BLaER1 (cell line): Measurements from ENCODE around the gene LUZP1.
A peak's percentile ranks its signal among the peaks of the same experiment; 100 is the strongest.

Experiments used
- H3K27ac ChIP-seq: shearing (Covaris generic); formaldehyde crosslinking; 2 replicates; pipeline ENCODE4 v1.8.1; 2022
- H3K27me3 ChIP-seq: shearing (Covaris generic); formaldehyde crosslinking; 2 replicates; pipeline ENCODE4 v1.8.1; 2022
- H3K36me3 ChIP-seq: shearing (Covaris generic); formaldehyde crosslinking; 2 replicates; pipeline ENCODE4 v1.8.1; 2022
- H3K4me1 ChIP-seq: shearing (Covaris generic); formaldehyde crosslinking; 2 replicates; pipeline ENCODE4 v1.8.1; 2022
- H3K4me2 ChIP-seq: shearing (Covaris generic); formaldehyde crosslinking; 2 replicates; pipeline ENCODE4 v1.8.1; 2022
- H3K4me3 ChIP-seq: shearing (Covaris generic); formaldehyde crosslinking; 2 replicates; pipeline ENCODE4 v1.8.1; 2022
- H3K9ac ChIP-seq: shearing (Covaris generic); formaldehyde crosslinking; 2 replicates; pipeline ENCODE4 v1.8.1; 2022
- H3K9me3 ChIP-seq: shearing (Covaris generic); formaldehyde crosslinking; 2 replicates; pipeline ENCODE4 v1.8.1; 2022
- H4K20me1 ChIP-seq: shearing (Covaris generic); formaldehyde crosslinking; 2 replicates; pipeline ENCODE4 v1.8.1; 2022
- Cebpa-rat ChIP-seq: shearing (Covaris generic); IDR thresholded peaks from 2 replicates; pipeline ENCODE4 v1.8.1; 2022

LUZP1 gene

DNA sequence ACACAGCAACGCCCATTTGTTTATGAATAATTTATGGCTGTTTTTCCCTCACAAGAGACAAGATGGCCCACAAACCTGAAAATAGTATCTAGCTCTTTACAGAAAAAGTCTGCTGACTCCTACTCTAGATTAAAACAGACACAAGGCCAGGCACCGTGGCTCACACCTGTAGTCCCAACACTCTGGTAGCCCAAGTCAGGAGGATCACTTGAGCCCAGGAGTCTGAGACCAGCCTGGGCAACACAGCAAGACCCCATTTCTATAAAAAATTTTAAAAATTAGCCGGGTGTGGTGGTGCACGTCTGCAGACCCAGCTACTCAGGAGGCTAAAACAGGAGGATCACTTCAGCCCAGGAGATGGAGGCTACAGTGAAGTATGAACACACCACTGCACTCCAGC, 34.6 kb downstream of the LUZP1 start:
- Histone ChIP-seq H4K20me1 (peaks cover 100% of the 10 kb centered on the region), H3K27me3 (no peaks in the 10 kb centered on the region), H3K36me3 (peaks cover 13% of the 10 kb centered on the region), H3K9ac (no peak overlapping the region), H3K4me1 (no peaks in the 10 kb centered on the region), H3K27ac (no peak overlapping the region), H3K4me3 (no peak overlapping the region), H3K9me3 (no peaks in the 10 kb centered on the region), H3K4me2 (no peak overlapping the region)
- no peak for TF ChIP-seq Cebpa-rat

DNA sequence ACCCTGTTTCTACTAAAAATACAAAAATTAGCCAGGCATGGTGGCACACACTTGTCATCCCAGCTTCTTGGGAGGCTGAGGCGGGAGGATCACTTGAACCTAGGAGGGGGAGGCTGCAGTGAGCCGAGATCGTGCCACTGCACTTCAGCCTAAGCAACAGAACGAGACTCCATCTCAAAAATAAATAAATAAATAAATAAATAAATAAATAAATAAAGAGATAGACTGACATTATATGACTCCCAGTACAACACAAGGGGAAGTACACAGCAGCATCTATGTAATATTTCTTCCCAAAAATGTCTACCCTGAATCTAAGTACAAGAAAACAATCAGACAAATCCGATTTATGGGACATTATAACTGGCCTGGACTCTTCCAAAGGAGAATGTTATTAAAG, 35.1 kb downstream of the LUZP1 start:
- no peaks in the 10 kb centered on the region for H3K27me3 ChIP-seq
- H3K4me2 ChIP-seq, result no peak overlapping the region
- TF ChIP-seq Cebpa-rat, result no peak
- peaks cover 15% of the 10 kb centered on the region for H3K36me3 ChIP-seq
- no peak overlapping the region for H3K4me3 ChIP-seq
- no peak overlapping the region for H3K27ac ChIP-seq
- H3K9ac ChIP-seq, result no peak overlapping the region
- no peaks in the 10 kb centered on the region for H3K4me1 ChIP-seq
- H3K9me3 ChIP-seq, result no peaks in the 10 kb centered on the region
- peaks cover 100% of the 10 kb centered on the region for H4K20me1 ChIP-seq

DNA sequence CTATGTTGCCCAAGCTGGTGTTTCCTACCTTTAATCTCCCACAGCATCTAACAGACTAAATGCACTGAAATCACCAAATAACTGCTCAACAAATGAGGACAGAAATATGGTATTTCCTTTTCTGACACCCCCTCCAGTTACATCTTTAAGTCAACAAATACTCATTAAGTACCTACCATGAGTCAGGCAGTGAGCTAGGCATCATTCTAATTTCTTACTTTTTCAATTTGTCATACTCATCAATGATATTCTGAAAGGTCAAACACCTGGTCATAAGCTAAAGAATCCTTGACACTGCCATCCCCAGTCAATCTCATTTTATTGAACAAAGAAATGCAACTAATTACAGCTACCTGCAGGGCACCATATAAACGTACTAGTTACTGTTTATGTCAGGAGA, 36.6 kb downstream of the LUZP1 start:
- Histone ChIP-seq H3K4me1 (no peaks in the 10 kb centered on the region), H3K9me3 (no peaks in the 10 kb centered on the region), H3K4me3 (no peak overlapping the region), H3K4me2 (no peak overlapping the region), H3K27me3 (no peaks in the 10 kb centered on the region), H3K36me3 (peaks cover 15% of the 10 kb centered on the region), H3K27ac (no peak overlapping the region), H3K9ac (no peak overlapping the region), H4K20me1 (peaks cover 100% of the 10 kb centered on the region)
- TF ChIP-seq Cebpa-rat, result no peak

GRCh38 chr1:23129846-23130245, 38.8 kb downstream of the LUZP1 start:
- no peak overlapping the region for H3K4me3 ChIP-seq
- H4K20me1 ChIP-seq, result peaks cover 100% of the 10 kb centered on the region
- no peak overlapping the region for H3K4me2 ChIP-seq
- no peaks in the 10 kb centered on the region for H3K27me3 ChIP-seq
- no peak overlapping the region for H3K9ac ChIP-seq
- no peaks in the 10 kb centered on the region for H3K9me3 ChIP-seq
- no peak overlapping the region for H3K27ac ChIP-seq
- H3K4me1 ChIP-seq, result no peaks in the 10 kb centered on the region
- no peak for TF ChIP-seq Cebpa-rat
- peaks cover 15% of the 10 kb centered on the region for H3K36me3 ChIP-seq

DNA sequence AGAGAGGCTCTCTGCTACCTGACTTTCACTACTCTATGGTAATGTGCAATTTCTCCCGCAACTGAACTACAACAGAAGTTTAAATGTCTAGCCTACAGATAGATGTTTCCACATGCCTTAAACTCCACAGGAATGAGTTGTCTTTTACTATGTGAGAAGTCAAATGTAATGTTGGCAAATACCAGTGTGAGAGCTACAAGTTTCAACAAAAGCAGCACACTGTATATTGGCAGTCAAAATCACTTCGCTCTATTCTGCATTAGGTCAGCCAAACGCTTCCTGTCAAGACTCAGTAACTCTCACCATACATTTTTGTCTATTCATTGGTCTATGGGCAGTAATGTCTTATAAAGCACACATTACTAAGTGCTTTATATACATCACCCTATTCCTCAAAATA, 41.9 kb downstream of the LUZP1 start:
- H3K27ac ChIP-seq, result no peak overlapping the region
- H3K9ac ChIP-seq, result no peak overlapping the region
- peaks cover 6% of the 10 kb centered on the region; the same call in 1 of the 2 replicates for H3K36me3 ChIP-seq
- H3K4me2 ChIP-seq, result no peak overlapping the region
- no peaks in the 10 kb centered on the region for H3K27me3 ChIP-seq
- peaks cover 100% of the 10 kb centered on the region for H4K20me1 ChIP-seq
- no peak overlapping the region for H3K4me3 ChIP-seq
- TF ChIP-seq Cebpa-rat, result no peak
- no peaks in the 10 kb centered on the region for H3K9me3 ChIP-seq
- peaks cover 21% of the 10 kb centered on the region for H3K4me1 ChIP-seq

GRCh38 chr1:23126200-23126599, 42.5 kb downstream of the LUZP1 start:
- H3K9ac ChIP-seq, result no peak overlapping the region
- no peaks in the 10 kb centered on the region for H3K27me3 ChIP-seq
- no peak for TF ChIP-seq Cebpa-rat
- no peak overlapping the region for H3K4me2 ChIP-seq
- H3K4me1 ChIP-seq, result peaks cover 24% of the 10 kb centered on the region
- peaks cover 6% of the 10 kb centered on the region; the same call in 1 of the 2 replicates for H3K36me3 ChIP-seq
- H3K27ac ChIP-seq, result no peak overlapping the region
- peaks cover 100% of the 10 kb centered on the region for H4K20me1 ChIP-seq
- H3K9me3 ChIP-seq, result no peaks in the 10 kb centered on the region
- H3K4me3 ChIP-seq, result no peak overlapping the region

- H3K9ac ChIP-seq, result no peak overlapping the region
- no peaks in the 10 kb centered on the region for H3K27me3 ChIP-seq
- H3K27ac ChIP-seq, result no peak overlapping the region
- peaks cover 31% of the 10 kb centered on the region for H3K4me1 ChIP-seq
- H3K9me3 ChIP-seq, result no peaks in the 10 kb centered on the region
- H4K20me1 ChIP-seq, result peaks cover 100% of the 10 kb centered on the region
- H3K4me3 ChIP-seq, result no peak overlapping the region
- no peak overlapping the region for H3K4me2 ChIP-seq
- TF ChIP-seq Cebpa-rat, result no peak
- peaks cover 6% of the 10 kb centered on the region; the same call in 1 of the 2 replicates for H3K36me3 ChIP-seq
Measured at GRCh38 chr1:23125489-23125888, 43.2 kb downstream of the LUZP1 start.

- no peak overlapping the region for H3K9ac ChIP-seq
- TF ChIP-seq Cebpa-rat, result no peak
- H3K27ac ChIP-seq, result no peak overlapping the region
- no peaks in the 10 kb centered on the region for H3K9me3 ChIP-seq
- H3K4me2 ChIP-seq, result no peak overlapping the region
- H3K4me1 ChIP-seq, result peaks cover 42% of the 10 kb centered on the region
- peaks cover 6% of the 10 kb centered on the region; the same call in 1 of the 2 replicates for H3K36me3 ChIP-seq
- H3K27me3 ChIP-seq, result no peaks in the 10 kb centered on the region
- H3K4me3 ChIP-seq, result no peak overlapping the region
- H4K20me1 ChIP-seq, result peaks cover 100% of the 10 kb centered on the region
Measured at GRCh38 chr1:23124259-23125026, 44.2 kb downstream of the LUZP1 start.

DNA sequence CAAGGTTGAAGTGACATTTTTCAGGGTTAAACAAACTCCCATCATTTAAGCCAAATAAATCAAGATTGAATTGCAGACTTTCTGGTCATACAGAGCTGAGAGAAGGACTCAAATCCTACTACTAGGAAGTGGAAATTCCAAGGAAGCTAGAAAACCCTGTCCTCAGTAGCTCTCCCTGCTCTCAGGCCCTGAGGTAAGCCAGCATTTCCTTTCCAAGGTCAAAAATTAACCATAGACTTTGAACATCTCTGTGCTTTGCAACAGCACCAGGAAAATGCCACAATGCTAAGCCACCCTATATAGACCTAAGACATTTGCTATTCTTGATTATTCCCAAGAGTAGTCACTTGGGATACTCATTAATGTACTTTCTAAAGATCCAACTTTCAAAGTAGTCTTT, 45.1 kb downstream of the LUZP1 start:
- Histone ChIP-seq H3K27ac (no peak overlapping the region), H4K20me1 (peaks cover 100% of the 10 kb centered on the region), H3K4me1 (peaks cover 50% of the 10 kb centered on the region)

DNA sequence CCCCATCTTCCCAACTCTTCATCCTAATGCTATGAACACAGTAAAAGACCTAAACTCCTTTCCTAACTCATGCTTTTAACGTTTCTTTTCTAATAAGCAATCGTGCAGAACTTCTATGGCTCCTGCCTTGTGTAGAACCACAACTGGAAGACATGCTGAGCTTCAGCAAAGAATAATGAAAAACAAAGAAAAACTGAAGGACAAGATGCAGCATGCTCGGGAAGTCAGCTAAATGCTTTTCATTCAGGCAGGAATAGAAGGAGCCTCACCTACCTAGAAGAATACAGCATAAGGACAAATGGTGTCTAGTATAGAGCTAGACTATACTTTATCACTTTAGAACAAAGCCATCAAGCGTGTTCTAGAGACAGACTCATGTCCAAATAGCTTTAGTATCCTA, 45.9 kb downstream of the LUZP1 start:
- Histone ChIP-seq H3K36me3 (peaks cover 4% of the 10 kb centered on the region; the same call in 1 of the 2 replicates), H3K4me3 (no peak overlapping the region), H3K27ac (no peak overlapping the region), H3K27me3 (no peaks in the 10 kb centered on the region), H3K9ac (no peak overlapping the region), H3K4me1 (peaks cover 50% of the 10 kb centered on the region), H3K9me3 (no peaks in the 10 kb centered on the region), H4K20me1 (peaks cover 100% of the 10 kb centered on the region), H3K4me2 (0 out of 2 replicates have a peak overlapping the region, but pooled peaks have one; percentile 6)
- no peak for TF ChIP-seq Cebpa-rat

More for the DNA sequence above, 45.1 kb downstream of the LUZP1 start:
- Histone ChIP-seq H3K4me2 (peak overlapping the region; percentile 25; the same call in 1 of the 2 replicates), H3K9me3 (no peaks in the 10 kb centered on the region), H3K27me3 (no peaks in the 10 kb centered on the region), H3K4me3 (no peak overlapping the region), H3K36me3 (no peaks in the 10 kb centered on the region), H3K9ac (no peak overlapping the region)
- no peak for TF ChIP-seq Cebpa-rat
